T-cell (primary cell): ENCODE data around the gene SLC27A4. TPM values are rescaled to one million over a fixed set of nuclear protein-coding genes. Genes with fewer than 3 reads are reported as not detected.

Experiments
- ATAC-seq, 4 experiments: fragments of 200-7000 bp in 3 of 4; fragments of 150-1000 bp in 1 of 4; cut with Tn5 transposase; replicated peaks in 1 of 4; 1 replicate in 3 of 4; 2 replicates in 1 of 4; pipeline ENCODE4 v1.10.0; 2021; ENCODE audit warnings: moderate library complexity in 3 of 4, mild to moderate bottlenecking in 2 of 4, moderate number of reproducible peaks in 1 of 4
- CTCF ChIA-PET, 2 donors: fragments of 300-600 bp; sonication (Branson Sonifier 250); formaldehyde crosslinking; loops; one replicate each; lab custom pipeline; 2022; ENCODE audit warnings: antibody characterized with exemption in 2 of 2; lab: Charles Lee
- POLR2A ChIA-PET, 2 donors: fragments of 300-600 bp; sonication (Branson Sonifier 250); formaldehyde crosslinking; loops; one replicate each; lab custom pipeline; 2022; ENCODE audit warnings: antibody characterized with exemption in 2 of 2; lab: Charles Lee
- DNase-seq, 35 experiments: peaks; one replicate each; pipeline versions ENCODE4 v3.0.0 to v3.0.0-alpha.2; 2013 to 2023
- H3K27ac ChIP-seq: one replicate; pipeline ENCODE4 v1.5.1; 2013; ENCODE audit warnings: low read length
- H3K27me3 ChIP-seq, 2 experiments: replicated peaks in 1 of 2; 1 replicate in 1 of 2; 2 replicates in 1 of 2; pipeline versions ENCODE4 v1.6.1 to v1.7.0; 2013; ENCODE audit warnings: low read length in 1 of 2, mixed read lengths in 1 of 2; ENCODE audit not compliant: control insufficient read depth in 2 of 2, insufficient read depth in 2 of 2; ENCODE audit errors: extremely low read depth in 1 of 2
- H3K36me3 ChIP-seq, 2 donors: 1 replicate in 1 of 2; 2 replicates in 1 of 2; pipeline versions ENCODE4 v1.6.1 to v1.7.0; 2013; ENCODE audit warnings: low read length in 1 of 2; ENCODE audit not compliant: control insufficient read depth in 2 of 2, insufficient read depth in 1 of 2; ENCODE audit errors: extremely low read depth in 1 of 2
- H3K4me1 ChIP-seq, 2 experiments: 1 replicate in 1 of 2; 2 replicates in 1 of 2; pipeline versions ENCODE4 v1.6.1 to v1.7.0; 2013; ENCODE audit warnings: low read length in 2 of 2, mixed read lengths in 1 of 2; ENCODE audit not compliant: insufficient read depth in 2 of 2, control insufficient read depth in 1 of 2; ENCODE audit errors: extremely low read depth in 1 of 2
- H3K4me3 ChIP-seq, 2 donors: 1 replicate in 1 of 2; 2 replicates in 1 of 2; pipeline versions ENCODE4 v1.5.1 to v1.7.0; 2013; ENCODE audit warnings: mild to moderate bottlenecking in 2 of 2, low read length in 1 of 2, moderate library complexity in 1 of 2; ENCODE audit not compliant: control insufficient read depth in 1 of 2; ENCODE audit errors: extremely low read depth in 1 of 2
- H3K9me3 ChIP-seq: 2 replicates; pipeline ENCODE4 v1.7.0; 2013
- H3K27ac Mint-ChIP-seq, 2 donors: one replicate each; pipeline ENCODE4 v1.8.0; 2020 to 2021; ENCODE audit warnings: mild to moderate bottlenecking in 2 of 2, mixed read lengths in 2 of 2
- H3K27me3 Mint-ChIP-seq, 2 donors: one replicate each; pipeline ENCODE4 v1.8.0; 2021 to 2022; ENCODE audit warnings: mixed read lengths in 2 of 2
- H3K36me3 Mint-ChIP-seq: one replicate; pipeline ENCODE4 v1.8.0; 2021; ENCODE audit warnings: mixed read lengths
- H3K4me1 Mint-ChIP-seq, 3 donors: one replicate each; pipeline ENCODE4 v1.8.0; 2020 to 2022; ENCODE audit warnings: mixed read lengths in 3 of 3, mild to moderate bottlenecking in 1 of 3
- H3K4me3 Mint-ChIP-seq, 3 donors: one replicate each; pipeline ENCODE4 v1.8.0; 2020 to 2022; ENCODE audit warnings: mild to moderate bottlenecking in 3 of 3, mixed read lengths in 3 of 3, moderate library complexity in 3 of 3
- H3K9me3 Mint-ChIP-seq, 3 donors: one replicate each; pipeline ENCODE4 v1.8.0; 2020 to 2022; ENCODE audit warnings: mixed read lengths in 3 of 3
- WGBS: methylation state at CpG from one replicate; pipeline ENCODE4 v1.1.5; 2013; ENCODE audit warnings: missing lambda C conversion rate; ENCODE audit not compliant: insufficient coverage; 5-methylcytosine and 5-hydroxymethylcytosine counted together
- total RNA-seq, 35 experiments: library from RNA in 6 of 35; stranded (reverse) in 6 of 35; fragments of 120-200 nt in 1 of 35; gene quantifications; one replicate each; pipeline versions ENCODE4 v1.2.1 to v1.2.4 and lab custom pipeline; 2013 to 2026

SLC27A4 gene
- total RNA-seq, 5 donors from 2014 or later (not counting 1 experiment from before 2014, with no cell fraction given): 7.3 to 18.4 (median 17.5) TPM

GRCh38 chr9:128297221-128297773 lies 43.0 kb upstream of the SLC27A4 start:
- Mint-ChIP-seq H3K36me3 (no peaks in the 10 kb centered on the region), H3K27me3 (no peaks in the 10 kb centered on the region), H3K4me1 (peaks cover 0 to 1% (median 0%) of the 10 kb centered on the region in 3 donors), H3K4me3 (no peak overlapping the region), H3K27ac (no peak overlapping the region), H3K9me3 (no peaks in the 10 kb centered on the region)
- no peak for ATAC-seq
- H3K27me3 ChIP-seq: no peaks in the 10 kb centered on the region
- WGBS: 91% methylated on average over 1 of the region's 2 CpGs
- H3K4me3 ChIP-seq: no peak overlapping the region
- no peak for DNase-seq
- no peaks in the 10 kb centered on the region for H3K9me3 ChIP-seq
- POLR2A ChIA-PET: no interaction called here
- H3K36me3 ChIP-seq: no peaks in the 10 kb centered on the region
- no peak overlapping the region for H3K27ac ChIP-seq
- CTCF ChIA-PET: no interaction called here
- H3K4me1 ChIP-seq: no peaks in the 10 kb centered on the region

- Mint-ChIP-seq H3K27ac (no peak overlapping the region), H3K4me3 (no peak overlapping the region), H3K9me3 (no peaks in the 10 kb centered on the region), H3K27me3 (no peaks in the 10 kb centered on the region), H3K4me1 (peaks cover 0 to 1% (median 0%) of the 10 kb centered on the region in 3 donors), H3K36me3 (no peaks in the 10 kb centered on the region)
- Histone ChIP-seq H3K4me1 (no peaks in the 10 kb centered on the region), H3K27ac (no peak overlapping the region), H3K27me3 (no peaks in the 10 kb centered on the region), H3K36me3 (no peaks in the 10 kb centered on the region), H3K9me3 (no peaks in the 10 kb centered on the region), H3K4me3 (no peak overlapping the region)
- ATAC-seq: no peak
- WGBS: 93% methylated on average over 6 of the region's 20 CpGs
- POLR2A ChIA-PET: no interaction called here
- CTCF ChIA-PET: no interaction called here
- no peak for DNase-seq
Observed at GRCh38 chr9:128298535-128299482, 41.5 kb upstream of the SLC27A4 start.

- ATAC-seq (no peak), DNase-seq (no peak)
- ChIA-PET POLR2A (interaction anchor here in 1 of 2 donors (0.6 kb wide), 1 partner anchor 11 kb away, joined by 9 read pairs; no protein-coding TSS in a partner anchor), CTCF (no interaction called here)
- Histone ChIP-seq H3K4me1 (no peaks in the 10 kb centered on the region), H3K9me3 (no peaks in the 10 kb centered on the region), H3K27ac (no peak overlapping the region), H3K4me3 (no peak overlapping the region), H3K36me3 (peaks cover 7 to 8% of the 10 kb centered on the region in 2 donors), H3K27me3 (no peaks in the 10 kb centered on the region)
- Mint-ChIP-seq H3K27ac (no peak overlapping the region), H3K27me3 (no peaks in the 10 kb centered on the region), H3K4me1 (no peaks in the 10 kb centered on the region), H3K36me3 (peaks cover 7% of the 10 kb centered on the region), H3K9me3 (no peaks in the 10 kb centered on the region), H3K4me3 (no peak overlapping the region)
- WGBS: 80% methylated on average over 4 of the region's 9 CpGs
Observed at GRCh38 chr9:128304136-128304970, 36.0 kb upstream of the SLC27A4 start.

- Mint-ChIP-seq H3K36me3 (peaks cover 9% of the 10 kb centered on the region), H3K4me3 (no peak overlapping the region), H3K9me3 (no peaks in the 10 kb centered on the region), H3K27ac (no peak overlapping the region), H3K27me3 (no peaks in the 10 kb centered on the region), H3K4me1 (no peaks in the 10 kb centered on the region)
- Histone ChIP-seq H3K27me3 (no peaks in the 10 kb centered on the region), H3K27ac (no peak overlapping the region), H3K4me3 (no peak overlapping the region), H3K9me3 (no peaks in the 10 kb centered on the region), H3K36me3 (peaks cover 13% of the 10 kb centered on the region in 2 donors), H3K4me1 (no peaks in the 10 kb centered on the region)
- ATAC-seq: no peak
- CTCF ChIA-PET: no interaction called here
- 86% methylated on average over 1 of the region's 5 CpGs for WGBS
- POLR2A ChIA-PET: interaction anchor here in 1 of 2 donors (0.6 kb wide), 1 partner anchor 37 kb away, joined by 10 read pairs; no protein-coding TSS in a partner anchor
- DNase-seq: no peak
Observed at GRCh38 chr9:128304971-128305288, 35.4 kb upstream of the SLC27A4 start.

GRCh38 chr9:128309551-128309950 lies 30.8 kb upstream of the SLC27A4 start:
- Histone ChIP-seq H3K27ac (no peak overlapping the region), H3K36me3 (peaks cover 17 to 39% of the 10 kb centered on the region in 2 donors), H3K4me1 (no peaks in the 10 kb centered on the region), H3K4me3 (no peak overlapping the region), H3K27me3 (no peaks in the 10 kb centered on the region), H3K9me3 (no peaks in the 10 kb centered on the region)
- H3K9me3 Mint-ChIP-seq: no peaks in the 10 kb centered on the region
- no peak for ATAC-seq
- ChIA-PET POLR2A (interaction anchor here (0.5 to 0.6 kb wide), 2 partner anchors 18 to 21 kb away, joined by 4 to 6 read pairs; no protein-coding TSS in a partner anchor), CTCF (no interaction called here)
- H3K4me3 Mint-ChIP-seq: no peak overlapping the region
- peaks cover 21% of the 10 kb centered on the region for H3K36me3 Mint-ChIP-seq
- DNase-seq: no peak
- no peak overlapping the region for H3K27ac Mint-ChIP-seq
- no peaks in the 10 kb centered on the region for H3K4me1 Mint-ChIP-seq
- 98% methylated on average over 6 of the region's 16 CpGs for WGBS
- H3K27me3 Mint-ChIP-seq: no peaks in the 10 kb centered on the region

- Histone ChIP-seq H3K4me3 (no peak overlapping the region), H3K9me3 (no peaks in the 10 kb centered on the region), H3K36me3 (peaks cover 17 to 47% of the 10 kb centered on the region in 2 donors), H3K4me1 (no peaks in the 10 kb centered on the region), H3K27me3 (no peaks in the 10 kb centered on the region), H3K27ac (no peak overlapping the region)
- WGBS: 96% methylated on average over 9 of the region's 10 CpGs
- DNase-seq (no peak), ATAC-seq (no peak)
- Mint-ChIP-seq H3K27me3 (no peaks in the 10 kb centered on the region), H3K9me3 (no peaks in the 10 kb centered on the region), H3K4me3 (no peak overlapping the region), H3K4me1 (no peaks in the 10 kb centered on the region), H3K36me3 (peaks cover 21% of the 10 kb centered on the region), H3K27ac (no peak overlapping the region)
- ChIA-PET CTCF (interaction anchor here in 1 of 2 donors (0.6 kb wide), 1 partner anchor 29 kb away, joined by 5 read pairs; no protein-coding TSS in a partner anchor), POLR2A (no interaction called here)
Observed at GRCh38 chr9:128310461-128310860, 29.9 kb upstream of the SLC27A4 start.
